Ectodermal cell (in vitro differentiated cells): Measurements from ENCODE around the gene MCTP1.

Source experiments
- H3K27ac ChIP-seq: 2 replicates; pipeline ENCODE4 v1.7.0; 2013; ENCODE audit warnings: mild to moderate bottlenecking, low read depth, low read length; ENCODE audit not compliant: insufficient read depth, poor library complexity, severe bottlenecking
- H3K27me3 ChIP-seq: 2 replicates; pipeline ENCODE4 v1.7.0; 2013; ENCODE audit warnings: mild to moderate bottlenecking, low read length; ENCODE audit not compliant: insufficient read depth, control insufficient read depth, poor library complexity, severe bottlenecking
- H3K36me3 ChIP-seq: one replicate; pipeline ENCODE4 v1.7.0; 2013; ENCODE audit warnings: low read length; ENCODE audit not compliant: control insufficient read depth, insufficient read depth
- H3K4me1 ChIP-seq: one replicate; pipeline ENCODE4 v1.7.0; 2013; ENCODE audit warnings: low read length; ENCODE audit not compliant: control insufficient read depth, insufficient read depth
- H3K4me3 ChIP-seq: 2 replicates; pipeline ENCODE4 v1.7.0; 2013; ENCODE audit warnings: low read depth, low read length, control low read depth; ENCODE audit not compliant: insufficient read depth
- H3K9me3 ChIP-seq: 2 replicates; pipeline ENCODE4 v1.7.0; 2013; ENCODE audit warnings: mild to moderate bottlenecking, low read length, moderate library complexity; ENCODE audit not compliant: control insufficient read depth
- WGBS, 2 experiments: methylation state at CpG; one replicate each; pipeline ENCODE4 v1.1.7; 2013; ENCODE audit warnings: missing lambda C conversion rate in 2 of 2; 5-methylcytosine and 5-hydroxymethylcytosine counted together

Gene MCTP1

DNA sequence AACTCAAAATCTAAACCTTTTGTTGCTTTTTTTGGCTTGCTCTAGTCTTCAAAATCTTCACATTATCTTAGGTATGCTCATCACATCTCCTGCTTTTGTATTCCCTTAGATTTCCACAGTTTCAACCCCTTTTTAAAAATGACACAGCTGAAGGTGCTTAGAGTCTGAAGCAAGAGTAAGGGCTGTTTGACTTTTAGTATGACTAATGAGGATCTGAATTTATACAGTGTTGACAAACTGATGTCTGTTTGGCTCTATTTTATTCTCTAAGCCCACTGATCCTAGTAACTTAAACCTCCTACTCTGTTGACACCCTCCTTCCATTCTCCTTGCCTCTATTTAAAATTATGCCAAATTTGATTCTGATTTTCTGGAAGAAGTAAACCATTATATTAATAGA, 200.1 kb downstream of the MCTP1 start:
- H3K27me3 ChIP-seq, result no peaks in the 10 kb centered on the region
- H3K9me3 ChIP-seq, result no peaks in the 10 kb centered on the region
- no peak overlapping the region for H3K27ac ChIP-seq
- no peak overlapping the region for H3K4me3 ChIP-seq
- no peaks in the 10 kb centered on the region for H3K36me3 ChIP-seq
- H3K4me1 ChIP-seq, result peaks cover 5% of the 10 kb centered on the region

DNA sequence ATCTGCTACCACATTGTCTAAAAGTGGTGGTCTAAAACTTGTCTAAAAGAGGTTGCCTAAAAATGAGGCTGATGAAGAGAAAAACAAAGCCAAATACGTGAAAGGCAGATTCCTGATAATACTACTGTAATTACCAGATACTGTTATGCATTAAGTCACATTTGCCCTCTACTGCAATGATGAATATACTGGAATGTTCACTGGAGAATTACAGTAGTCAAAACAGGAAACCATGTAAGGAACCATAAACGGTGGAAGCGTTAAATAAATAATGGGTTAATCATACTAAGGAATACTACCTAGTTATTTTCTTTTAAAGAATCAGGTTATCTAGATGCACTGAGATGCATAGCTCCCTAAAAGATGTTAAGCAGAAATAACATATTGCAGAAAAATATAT, 201.3 kb downstream of the MCTP1 start:
- 89% methylated on average over 1 of the region's 3 CpGs; no CpG with 5 or more reads in 1 of the 2 experiments for WGBS, 2 experiments

DNA sequence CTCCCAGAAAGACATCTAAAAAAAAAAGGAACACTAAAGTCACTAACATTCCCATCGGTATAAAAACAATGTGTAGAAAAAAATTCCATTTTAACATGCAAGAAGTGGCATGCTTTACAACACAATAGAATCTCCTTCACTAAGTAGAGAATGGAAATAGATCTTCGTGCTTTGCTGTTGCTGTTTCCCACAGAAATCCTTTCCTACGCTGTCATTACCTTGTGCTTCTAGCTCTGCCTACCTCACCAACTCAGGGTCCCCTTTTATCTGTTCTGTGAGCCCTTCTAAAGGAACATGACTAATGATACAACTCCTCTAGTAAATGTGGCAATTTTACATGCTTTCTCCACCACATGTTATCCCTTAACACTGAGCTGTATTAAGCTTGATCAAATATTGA, 202.9 kb downstream of the MCTP1 start:
- Histone ChIP-seq H3K27me3 (no peaks in the 10 kb centered on the region), H3K36me3 (no peaks in the 10 kb centered on the region), H3K27ac (no peak overlapping the region), H3K4me3 (no peak overlapping the region), H3K9me3 (no peaks in the 10 kb centered on the region), H3K4me1 (peaks cover 5% of the 10 kb centered on the region)
- WGBS, 2 experiments, result 31 to 34% methylated on average over 2 to 3 of the region's 3 CpGs

More for the DNA sequence above, 201.3 kb downstream of the MCTP1 start:
- Histone ChIP-seq H3K4me3 (no peak overlapping the region), H3K4me1 (peaks cover 5% of the 10 kb centered on the region), H3K36me3 (no peaks in the 10 kb centered on the region), H3K27ac (no peak overlapping the region), H3K27me3 (no peaks in the 10 kb centered on the region), H3K9me3 (no peaks in the 10 kb centered on the region)

DNA sequence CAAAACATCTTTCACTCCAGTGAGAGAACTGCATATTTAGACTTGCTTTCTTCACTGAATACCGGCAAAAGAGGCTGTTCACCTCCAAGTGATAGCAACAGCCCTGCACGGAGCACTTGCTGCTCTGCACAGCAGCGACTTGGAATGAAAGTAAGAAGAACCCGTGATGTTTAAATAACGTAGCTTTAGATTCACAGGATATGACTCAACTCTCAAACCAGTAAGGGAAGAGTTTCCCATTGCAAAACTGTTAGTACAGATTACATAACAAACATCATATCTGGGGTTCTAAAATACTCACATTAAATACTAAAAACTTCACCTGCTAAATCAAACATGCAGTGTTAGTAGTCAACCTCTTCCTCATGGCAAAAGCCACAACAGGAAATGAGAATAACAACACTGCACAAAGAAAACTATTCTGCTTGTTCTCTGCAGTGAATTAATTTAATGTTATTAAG, 203.4 kb downstream of the MCTP1 start:
- WGBS, 2 experiments, result 26 to 33% methylated on average over 5 of the region's 5 CpGs
- Histone ChIP-seq H3K4me1 (peaks cover 5% of the 10 kb centered on the region), H3K4me3 (no peak overlapping the region), H3K9me3 (no peaks in the 10 kb centered on the region), H3K27me3 (no peaks in the 10 kb centered on the region), H3K27ac (no peak overlapping the region), H3K36me3 (no peaks in the 10 kb centered on the region)

DNA sequence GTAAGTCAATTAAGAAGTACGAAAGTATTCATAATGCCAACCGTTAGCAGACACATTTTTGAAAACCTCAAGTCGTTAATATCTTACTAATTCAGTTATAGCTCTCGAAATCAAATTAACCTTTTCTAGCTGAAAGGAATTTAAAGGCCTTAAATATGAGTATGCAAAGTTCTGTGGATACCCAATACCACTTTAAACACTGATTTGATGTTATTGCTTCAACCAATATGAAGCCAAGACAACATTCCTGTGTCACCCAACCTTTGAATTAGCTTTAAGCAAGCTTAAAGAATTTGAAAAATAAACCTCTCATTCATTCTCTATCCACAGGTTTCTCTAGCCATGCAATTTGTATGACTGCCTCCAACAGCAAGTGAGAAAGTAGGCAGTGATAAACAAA, 204.5 kb downstream of the MCTP1 start:
- 87 to 100% methylated on average over 3 to 4 of the region's 4 CpGs for WGBS, 2 experiments
- H3K36me3 ChIP-seq, result no peaks in the 10 kb centered on the region
- peaks cover 5% of the 10 kb centered on the region for H3K4me1 ChIP-seq
- no peaks in the 10 kb centered on the region for H3K27me3 ChIP-seq
- no peak overlapping the region for H3K27ac ChIP-seq
- H3K4me3 ChIP-seq, result no peak overlapping the region
- no peaks in the 10 kb centered on the region for H3K9me3 ChIP-seq

DNA sequence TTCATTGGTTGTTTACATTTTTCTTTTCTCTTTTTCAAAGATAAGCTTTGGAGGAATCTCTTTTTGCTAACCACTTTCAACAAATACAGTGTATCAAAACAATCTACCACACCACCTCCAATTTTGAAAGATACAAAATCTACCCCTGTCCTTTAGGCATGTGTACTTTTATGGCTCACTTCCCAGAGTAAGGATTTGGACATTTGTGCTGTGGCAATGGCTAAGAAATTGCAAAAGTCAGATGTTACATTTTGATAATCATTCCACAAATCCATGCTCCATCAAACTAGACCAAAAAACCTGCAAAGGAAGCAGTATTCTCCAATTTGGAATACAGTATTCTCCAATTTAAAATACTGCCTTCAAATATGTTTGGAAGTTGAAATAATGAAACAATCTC, 204.9 kb downstream of the MCTP1 start:
- no peaks in the 10 kb centered on the region for H3K27me3 ChIP-seq
- H3K27ac ChIP-seq, result no peak overlapping the region
- peaks cover 5% of the 10 kb centered on the region for H3K4me1 ChIP-seq
- no peaks in the 10 kb centered on the region for H3K9me3 ChIP-seq
- H3K4me3 ChIP-seq, result no peak overlapping the region
- no peaks in the 10 kb centered on the region for H3K36me3 ChIP-seq

DNA sequence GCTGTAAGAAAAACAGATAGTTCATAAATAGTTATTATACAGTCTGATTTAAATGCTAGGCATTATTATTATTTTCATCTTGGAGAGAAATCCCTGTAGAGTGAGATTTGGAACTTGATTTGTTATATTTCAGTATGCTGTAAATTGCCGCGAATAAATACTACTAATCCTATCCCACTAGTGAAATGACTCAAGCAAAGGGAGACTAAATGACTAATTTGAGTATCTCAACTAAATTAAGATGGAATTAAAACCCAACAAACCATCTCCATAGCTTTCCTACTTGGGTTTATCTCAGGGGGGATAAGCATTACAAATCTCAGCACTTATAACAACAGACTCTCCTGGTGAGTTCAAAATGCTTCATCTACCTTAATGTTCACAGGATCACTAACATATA, 206.0 kb downstream of the MCTP1 start:
- H3K27me3 ChIP-seq, result no peaks in the 10 kb centered on the region
- no peaks in the 10 kb centered on the region for H3K36me3 ChIP-seq
- no peak overlapping the region for H3K4me3 ChIP-seq
- 79% methylated on average over 2 of the region's 2 CpGs; no CpG with 5 or more reads in 1 of the 2 experiments for WGBS, 2 experiments
- H3K27ac ChIP-seq, result no peak overlapping the region
- H3K9me3 ChIP-seq, result no peaks in the 10 kb centered on the region
- peaks cover 5% of the 10 kb centered on the region for H3K4me1 ChIP-seq

DNA sequence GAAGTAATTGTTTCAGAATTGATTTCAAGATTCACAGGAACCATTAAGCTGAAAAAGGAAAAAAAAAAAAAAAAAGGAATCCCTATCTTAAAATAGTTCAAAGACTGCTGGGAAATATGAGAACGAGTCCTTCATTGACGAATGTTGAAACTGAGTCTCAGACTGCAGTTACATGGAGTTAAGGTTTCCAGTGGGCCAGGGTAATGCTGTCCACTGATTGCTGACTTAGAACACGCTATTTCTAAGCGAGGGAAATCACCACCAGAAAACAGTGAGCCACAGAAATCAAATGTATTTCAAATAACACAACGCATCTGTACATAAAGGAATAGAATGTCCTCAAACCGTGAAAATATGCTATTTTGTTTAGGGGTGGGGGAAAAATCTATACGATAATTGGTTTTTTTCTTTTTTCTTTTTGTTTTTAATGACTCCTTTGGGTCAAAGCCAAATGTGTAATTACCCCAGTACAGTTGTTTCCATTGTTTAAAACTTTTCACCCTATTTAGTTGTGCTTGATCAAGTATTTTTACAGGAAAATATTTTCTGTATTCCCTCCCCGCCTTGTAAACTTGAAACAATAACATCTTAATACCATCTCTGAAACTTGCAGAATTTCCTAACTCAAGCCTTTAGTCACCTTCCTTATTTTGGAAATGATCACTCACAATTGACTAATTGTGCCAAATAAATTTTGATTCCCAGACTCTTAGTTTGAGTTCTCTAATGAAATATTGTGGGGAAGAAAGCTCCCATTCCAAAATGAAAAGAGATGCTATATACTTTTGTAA, 208.3 kb downstream of the MCTP1 start:
- H3K9me3 ChIP-seq, result no peaks in the 10 kb centered on the region
- no peaks in the 10 kb centered on the region for H3K36me3 ChIP-seq
- no peaks in the 10 kb centered on the region for H3K4me1 ChIP-seq
- H3K27me3 ChIP-seq, result no peaks in the 10 kb centered on the region
- no peak overlapping the region for H3K27ac ChIP-seq
- no peak overlapping the region for H3K4me3 ChIP-seq
- WGBS, 2 experiments, result 95 to 97% methylated on average over 8 of the region's 8 CpGs

DNA sequence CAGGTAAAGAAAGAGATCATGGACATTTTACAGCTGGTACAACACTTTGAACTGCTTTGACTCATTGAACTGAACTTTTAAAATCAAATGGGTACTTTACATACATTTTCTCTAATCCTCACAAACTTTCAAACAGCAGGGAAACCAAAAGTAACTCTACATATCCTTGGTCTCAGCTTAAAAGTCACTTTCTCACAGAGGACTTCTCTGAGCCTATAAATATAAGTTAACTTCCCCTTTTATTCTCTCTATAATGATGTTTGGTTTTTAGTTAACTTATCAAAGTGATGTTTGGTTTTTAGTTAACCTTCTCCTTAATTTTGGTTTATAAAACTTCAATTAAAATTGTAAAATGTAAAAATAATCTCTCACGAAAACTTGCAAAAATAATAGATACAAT, 209.8 kb downstream of the MCTP1 start:
- Histone ChIP-seq H3K4me3 (no peak overlapping the region), H3K36me3 (no peaks in the 10 kb centered on the region), H3K4me1 (no peaks in the 10 kb centered on the region), H3K27ac (no peak overlapping the region), H3K9me3 (no peaks in the 10 kb centered on the region), H3K27me3 (no peaks in the 10 kb centered on the region)
- WGBS, 2 experiments, result no CpG with 5 or more reads among the region's 1 CpG

DNA sequence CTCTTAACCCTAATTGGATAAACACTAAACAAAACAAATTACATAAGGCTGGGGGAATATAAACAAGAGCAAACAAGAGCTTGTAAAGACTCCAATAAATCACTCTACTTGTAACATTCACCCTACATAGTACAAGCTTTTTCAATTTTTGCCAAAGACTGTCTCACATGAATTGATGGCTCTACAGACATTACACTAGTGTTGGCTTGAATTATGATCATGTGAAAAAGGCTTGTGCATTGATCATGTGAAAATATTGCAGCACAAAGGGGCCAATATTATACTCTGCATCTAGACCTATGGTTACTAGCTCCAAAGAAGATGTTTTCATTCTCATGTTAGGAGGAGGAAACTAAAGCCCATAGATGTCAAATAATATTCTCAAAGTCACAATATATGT, 212.6 kb downstream of the MCTP1 start:
- no peaks in the 10 kb centered on the region for H3K9me3 ChIP-seq
- H3K36me3 ChIP-seq, result no peaks in the 10 kb centered on the region
- H3K27me3 ChIP-seq, result no peaks in the 10 kb centered on the region
- H3K4me1 ChIP-seq, result no peaks in the 10 kb centered on the region
- H3K4me3 ChIP-seq, result no peak overlapping the region
- no peak overlapping the region for H3K27ac ChIP-seq

DNA sequence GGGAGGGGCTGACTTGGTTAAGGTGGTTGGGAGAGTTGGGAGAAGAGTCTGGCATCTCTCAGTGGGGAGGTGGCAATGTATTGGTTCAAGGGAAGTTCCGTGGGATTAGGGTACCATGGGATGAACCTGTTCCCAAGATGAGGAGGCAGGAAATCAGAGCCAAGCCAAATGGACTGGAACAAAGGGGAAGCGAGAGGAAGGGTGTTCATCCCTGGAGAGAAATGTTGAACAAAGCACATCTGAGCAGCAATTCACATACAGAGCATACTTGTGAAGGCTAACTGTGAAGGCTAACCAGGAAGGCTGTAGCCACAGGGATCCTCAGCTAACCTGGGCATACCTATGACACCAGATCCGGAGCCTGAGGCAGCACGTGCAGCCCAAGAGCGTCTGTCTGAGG, 214.0 kb downstream of the MCTP1 start:
- Histone ChIP-seq H3K4me3 (no peak overlapping the region), H3K4me1 (no peaks in the 10 kb centered on the region), H3K27me3 (no peaks in the 10 kb centered on the region), H3K36me3 (no peaks in the 10 kb centered on the region), H3K27ac (no peak overlapping the region), H3K9me3 (no peaks in the 10 kb centered on the region)
- WGBS, 2 experiments, result 89% methylated on average over 5 of the region's 5 CpGs
